LNCaP clone FGC (cell line): ENCODE measurements around the gene ABCC5.

Experiments used
- DNase-seq: peaks from one replicate; pipeline ENCODE4 v3.0.0-alpha.2; 2011; ENCODE audit warnings: low read depth
- H3K4me3 ChIP-seq: 2 replicates; pipeline ENCODE4 v1.5.1; 2011; ENCODE audit warnings: mild to moderate bottlenecking, low read depth, low read length, control low read depth
- CTCF ChIP-seq: IDR thresholded peaks from 2 replicates; pipeline ENCODE4 v1.5.1; 2012; ENCODE audit warnings: mild to moderate bottlenecking; ENCODE audit not compliant: control insufficient read depth, insufficient read depth; ENCODE audit errors: extremely low read depth

Gene ABCC5

DNA sequence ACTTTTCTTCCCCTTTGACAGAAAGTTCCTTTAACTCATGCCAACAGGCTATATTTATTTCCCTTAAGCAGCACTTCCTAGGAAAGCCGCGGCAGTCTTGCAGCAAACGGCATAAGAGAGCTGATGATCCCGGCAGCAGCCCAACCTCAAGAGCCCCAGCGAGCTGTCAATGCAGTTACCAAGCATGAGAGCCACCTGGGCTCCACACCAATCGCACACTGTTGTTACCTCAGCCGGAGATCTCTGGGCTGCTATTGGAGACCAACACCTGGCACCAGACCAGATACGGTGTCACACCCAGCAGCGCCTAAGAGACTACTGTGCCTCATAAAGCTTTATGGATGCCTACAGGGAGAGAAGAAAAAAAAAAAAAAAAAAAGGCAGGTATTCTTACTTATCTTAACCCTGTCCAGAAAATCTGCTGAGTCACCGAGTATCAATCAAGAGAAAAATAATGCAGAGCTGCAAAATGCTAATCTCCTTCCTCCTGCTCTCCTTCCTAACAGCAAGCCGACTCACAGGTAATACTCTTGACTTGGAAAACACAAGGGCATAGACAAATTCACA lies 11.7 kb downstream of the ABCC5 start:
- DNase-seq, result peak; percentile 100
- no peak overlapping the region; the same call in 1 of the 2 replicates for H3K4me3 ChIP-seq
- no peak for TF ChIP-seq CTCF

DNA sequence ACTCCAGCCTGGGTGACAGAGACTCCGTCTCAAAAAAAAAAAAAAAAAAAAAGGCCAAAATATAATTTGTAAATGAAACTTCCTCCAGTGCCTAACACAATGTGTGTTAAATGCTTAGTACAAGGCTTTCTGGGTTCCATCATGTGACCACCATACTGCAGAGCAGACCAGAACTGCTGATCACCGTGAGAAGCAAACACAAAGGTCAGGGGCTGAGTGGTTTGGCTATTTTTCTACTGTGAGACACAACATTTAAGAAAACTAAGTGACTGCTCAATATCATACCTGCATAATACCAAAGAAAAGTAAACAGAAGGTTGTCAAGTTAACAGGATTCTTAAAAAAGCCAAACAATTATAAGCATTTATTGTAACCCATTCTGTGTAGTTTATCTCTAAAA lies 13.2 kb downstream of the ABCC5 start:
- H3K4me3 ChIP-seq, result no peak overlapping the region
- no peak for TF ChIP-seq CTCF
- no peak for DNase-seq

GRCh38 chr3:184003187-184003967 lies 14.3 kb downstream of the ABCC5 start:
- no peak for DNase-seq
- TF ChIP-seq CTCF, result no peak
- H3K4me3 ChIP-seq, result no peak overlapping the region

GRCh38 chr3:184002469-184002868 lies 15.2 kb downstream of the ABCC5 start:
- TF ChIP-seq CTCF, result no peak
- H3K4me3 ChIP-seq, result no peak overlapping the region
- DNase-seq, result no peak

DNA sequence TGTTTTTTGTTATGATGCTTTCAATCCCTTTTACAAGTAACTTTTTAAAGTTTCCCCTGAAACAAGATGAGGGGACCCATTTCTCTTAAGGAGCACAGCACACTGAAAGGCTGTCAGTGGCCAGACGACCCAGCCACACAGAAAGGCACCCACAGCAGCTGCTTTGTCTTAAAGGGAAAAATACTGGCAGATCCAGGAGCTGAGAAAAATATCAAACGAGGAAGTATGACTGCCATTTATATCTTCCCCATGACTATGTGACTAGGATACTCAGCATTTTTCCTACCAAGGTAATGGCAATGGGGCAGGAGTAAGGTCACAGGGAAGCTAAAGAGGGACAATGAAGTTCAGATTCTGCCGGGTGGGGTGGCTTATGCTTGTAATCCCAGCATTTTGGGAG lies 15.9 kb downstream of the ABCC5 start:
- no peak overlapping the region for H3K4me3 ChIP-seq
- TF ChIP-seq CTCF, result no peak
- no peak for DNase-seq

- no peak for TF ChIP-seq CTCF
- H3K4me3 ChIP-seq, result no peak overlapping the region
- DNase-seq, result no peak
These were observed 26.3 kb downstream of the ABCC5 start for GRCh38 chr3:183991403-183991802.

DNA sequence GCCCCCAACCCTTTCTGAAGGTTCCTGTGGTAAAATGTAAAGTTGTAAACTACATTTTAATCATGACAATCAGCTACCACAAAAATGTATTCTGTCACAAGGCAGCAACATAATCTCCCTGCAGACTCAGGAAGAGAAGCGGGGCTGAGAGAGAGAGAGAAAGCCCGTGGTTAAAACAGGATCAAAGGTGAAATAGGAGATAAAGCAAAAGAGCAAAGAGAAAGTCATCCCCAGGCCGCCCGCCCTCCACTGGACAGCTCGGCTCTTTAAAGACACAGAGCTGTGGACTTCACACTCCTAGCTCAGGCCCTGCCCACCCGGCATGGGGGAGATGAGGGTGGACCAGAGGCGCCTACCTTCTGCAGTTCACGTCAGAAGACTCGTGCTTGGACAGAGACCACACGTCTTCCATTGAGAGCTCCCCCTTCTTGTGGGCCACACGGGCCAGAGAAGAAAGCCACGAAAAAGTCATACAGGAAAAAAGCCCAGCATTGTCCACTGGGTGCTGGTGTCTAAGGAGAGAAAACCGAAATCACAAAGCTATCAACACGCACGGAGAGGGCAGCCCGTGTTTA lies 29.4 kb downstream of the ABCC5 start:
- DNase-seq, result no peak
- no peak overlapping the region for H3K4me3 ChIP-seq
- no peak for TF ChIP-seq CTCF
